HT1080 (cell line): Measurements from ENCODE around the gene PRKCH. TPM values are rescaled to one million over a fixed set of nuclear protein-coding genes. Genes with fewer than 3 reads are reported as not detected.
A peak's percentile ranks its signal among the peaks of the same experiment; 100 is the strongest.

Experiments used
- DNase-seq: peaks from one replicate; pipeline ENCODE4 v3.0.0-alpha.2; 2015; ENCODE audit warnings: low read depth
- total RNA-seq: library from RNA; depleted of rRNA; stranded (reverse); fragments of >200 nt; shearing (Covaris generic); gene quantifications from 2 replicates; pipeline ENCODE4 v1.2.3, GENCODE V29; 2014

The PRKCH gene
- total RNA-seq, 1 experiment from 2014 or later = 7.4 TPM

- DNase-seq = no peak
These were observed 100.0 kb downstream of the PRKCH start for GRCh38 chr14:61421212-61421923.

GRCh38 chr14:61426048-61426447, 104.7 kb downstream of the PRKCH start:
- no peak for DNase-seq

GRCh38 chr14:61428261-61428660, 106.9 kb downstream of the PRKCH start:
- no peak for DNase-seq

GRCh38 chr14:61429316-61429715, 107.9 kb downstream of the PRKCH start:
- no peak for DNase-seq

GRCh38 chr14:61430066-61430757, 108.8 kb downstream of the PRKCH start:
- no peak for DNase-seq

GRCh38 chr14:61433169-61433568, 111.8 kb downstream of the PRKCH start:
- no peak for DNase-seq

GRCh38 chr14:61433828-61434227, 112.4 kb downstream of the PRKCH start:
- no peak for DNase-seq

- DNase-seq = no peak
These were observed 112.9 kb downstream of the PRKCH start for GRCh38 chr14:61434311-61434710.

- DNase-seq = no peak
These were observed 114.4 kb downstream of the PRKCH start for GRCh38 chr14:61435563-61436337.

- DNase-seq = no peak
These were observed 116.0 kb downstream of the PRKCH start for GRCh38 chr14:61437381-61437780.

- no peak for DNase-seq
These were observed 116.7 kb downstream of the PRKCH start for GRCh38 chr14:61438036-61438435.

GRCh38 chr14:61438497-61438859, 117.1 kb downstream of the PRKCH start:
- DNase-seq = no peak

- peak; percentile 52 for DNase-seq
These were observed 117.7 kb downstream of the PRKCH start for GRCh38 chr14:61438860-61439765.

GRCh38 chr14:61439779-61440418, 118.5 kb downstream of the PRKCH start:
- DNase-seq = no peak

- no peak for DNase-seq
These were observed 122.1 kb downstream of the PRKCH start for GRCh38 chr14:61443481-61443880.

- DNase-seq = no peak
These were observed 122.9 kb downstream of the PRKCH start for GRCh38 chr14:61444215-61444768.

GRCh38 chr14:61451491-61451890, 130.1 kb downstream of the PRKCH start:
- no peak for DNase-seq

- no peak for DNase-seq
These were observed 130.6 kb downstream of the PRKCH start for GRCh38 chr14:61451891-61452400.

- DNase-seq = no peak
These were observed 131.1 kb downstream of the PRKCH start for GRCh38 chr14:61452452-61452851.

GRCh38 chr14:61453103-61453767, 131.9 kb downstream of the PRKCH start:
- no peak for DNase-seq
